OCI-LY7 (cell line): ENCODE results near the gene SLC8A1. TPM values are rescaled to one million over a fixed set of nuclear protein-coding genes. Genes with fewer than 3 reads are reported as not detected.

Experiments used
- BruUV-seq: library from RNA; stranded (reverse); fragments of 400-500 nt; replicated peaks from 2 replicates; lab custom pipeline; 2021; lab: Mats Ljungman, UMichigan
- CTCF ChIA-PET: fragments of 300-600 bp; sonication (Branson Sonifier 250); formaldehyde crosslinking; loops from one replicate; lab custom pipeline; 2022; ENCODE audit warnings: antibody characterized with exemption; ENCODE audit not compliant: unreplicated experiment; lab: Charles Lee
- POLR2A ChIA-PET: fragments of 300-600 bp; sonication (Branson Sonifier 250); formaldehyde crosslinking; loops from one replicate; lab custom pipeline; 2022; ENCODE audit warnings: antibody characterized with exemption; lab: Charles Lee
- DNase-seq: peaks from one replicate; pipeline ENCODE4 v3.0.0-alpha.2; 2015; ENCODE audit warnings: low spot score
- H2AFZ ChIP-seq: fragments of 200-600 bp; sonication (generic), shearing (Covaris generic); 2 replicates; pipeline ENCODE4 v1.6.1; 2014; ENCODE audit warnings: mild to moderate bottlenecking, antibody characterized with exemption, low read length, moderate library complexity
- H3K27ac ChIP-seq: fragments of 200-600 bp; sonication (generic); 2 replicates; pipeline ENCODE4 v1.5.1; 2014; ENCODE audit warnings: mixed run types, low read depth, mild to moderate bottlenecking, moderate library complexity, low read length, inconsistent platforms; ENCODE audit not compliant: poor library complexity, severe bottlenecking
- H3K36me3 ChIP-seq: fragments of 200-600 bp; sonication (generic); 2 replicates; pipeline ENCODE4 v1.6.1; 2014; ENCODE audit warnings: mild to moderate bottlenecking, antibody characterized with exemption, low read length, moderate library complexity, mixed read lengths; ENCODE audit not compliant: insufficient read depth
- H3K4me1 ChIP-seq: fragments of 200-600 bp; sonication (generic); 2 replicates; pipeline ENCODE4 v1.5.1; 2014; ENCODE audit warnings: mild to moderate bottlenecking, low read length; ENCODE audit not compliant: insufficient read depth, poor library complexity, severe bottlenecking
- H3K4me2 ChIP-seq: fragments of 200-600 bp; sonication (generic); 2 replicates; pipeline ENCODE4 v1.6.1; 2014; ENCODE audit warnings: mild to moderate bottlenecking, low read length
- H3K4me3 ChIP-seq: fragments of 200-600 bp; sonication (generic); 2 replicates; pipeline ENCODE4 v1.5.1; 2014; ENCODE audit warnings: mild to moderate bottlenecking, low read depth, low read length; ENCODE audit not compliant: poor library complexity, severe bottlenecking
- H3K79me2 ChIP-seq: fragments of 200-600 bp; sonication (generic); 2 replicates; pipeline ENCODE4 v1.6.1; 2016; ENCODE audit warnings: low read depth, mild to moderate bottlenecking, low read length, moderate library complexity, mixed read lengths; ENCODE audit not compliant: insufficient read depth
- H3K9me2 ChIP-seq: fragments of 200-600 bp; sonication (generic); 2 replicates; pipeline ENCODE4 v1.6.1; 2016; ENCODE audit warnings: mild to moderate bottlenecking, low read length, mixed read lengths; ENCODE audit not compliant: insufficient read depth
- H3K9me3 ChIP-seq: fragments of 200-600 bp; sonication (generic); 2 replicates; pipeline ENCODE4 v1.6.1; 2014; ENCODE audit warnings: mild to moderate bottlenecking, mixed run types, low read length, mixed read lengths
- H4K20me1 ChIP-seq: fragments of 200-600 bp; sonication (generic); 2 replicates; pipeline ENCODE4 v1.6.1; 2014; ENCODE audit warnings: mild to moderate bottlenecking, antibody characterized with exemption, low read length, moderate library complexity, mixed read lengths; ENCODE audit not compliant: insufficient read depth
- EZH2phosphoT487 ChIP-seq: fragments of 200-600 bp; sonication (generic); IDR thresholded peaks from 2 replicates; pipeline ENCODE4 v1.6.1; 2018; ENCODE audit warnings: low read depth, borderline replicate concordance, mild to moderate bottlenecking, mixed run types, antibody characterized with exemption, low read length, moderate library complexity, mixed read lengths
- intact Hi-C: fragments of 100-400 bp; cut with micrococcal nuclease; formaldehyde crosslinking; loops from one replicate; pipeline ENCODE4 v1.10.0; 2022; ENCODE audit not compliant: unreplicated experiment
- total RNA-seq, 2 experiments: library from RNA; depleted of rRNA in 1 of 2; stranded (reverse); fragments of >200 nt in 1 of 2; shearing (Covaris generic) in 1 of 2; gene quantifications; 2 replicates each; pipeline ENCODE4 v1.2.3, GENCODE V29; 2014 to 2022
- TF ChIP-seq, protein P1 (sequence below): fragments of 200-600 bp; sonication (generic); conservative IDR thresholded peaks from 2 replicates; pipeline ENCODE4 v1.5.1; 2014; ENCODE audit warnings: mild to moderate bottlenecking, antibody characterized with exemption, low read length, moderate library complexity, mixed read lengths

The SLC8A1 gene
- total RNA-seq, 2 experiments from 2014 or later, result 3.6 to 7.3 TPM

DNA sequence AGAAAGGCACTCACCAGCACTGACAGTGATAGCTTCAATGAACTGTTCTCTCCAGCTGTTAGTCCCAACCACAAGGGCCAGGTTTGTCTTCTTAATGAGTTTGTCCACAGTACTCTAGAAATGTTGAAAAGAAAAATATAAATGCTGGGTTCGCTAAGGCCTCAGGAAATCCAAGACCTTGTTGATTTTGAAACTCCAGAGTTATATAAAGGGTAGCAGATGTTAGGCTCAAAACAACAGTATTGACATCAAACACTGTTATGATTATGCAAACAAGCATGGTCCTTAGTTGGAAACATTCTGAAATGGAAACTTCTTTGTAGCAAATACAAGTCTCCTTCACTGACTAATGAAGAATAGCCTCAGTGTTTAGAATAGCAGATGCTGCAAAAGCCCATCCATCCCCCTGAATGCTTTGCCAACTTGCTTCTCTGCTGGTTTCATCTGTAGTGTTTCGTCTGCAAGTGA, 291.1 kb downstream of the SLC8A1 start:
- Histone ChIP-seq H3K4me1 (peaks cover 64% of the 10 kb centered on the region), H2AFZ (peak overlapping the region; percentile 65; the same call in 1 of the 2 replicates), H3K79me2 (no peaks in the 10 kb centered on the region), H3K4me2 (peak overlapping the region; percentile 54), H3K9me3 (no peaks in the 10 kb centered on the region), H3K27ac (peak overlapping the region; percentile 93), H4K20me1 (no peaks in the 10 kb centered on the region), H3K9me2 (no peaks in the 10 kb centered on the region), H3K36me3 (no peaks in the 10 kb centered on the region; the same call in 1 of the 2 replicates), H3K4me3 (peak overlapping the region; percentile 21)
- intact Hi-C loops, result loop anchor here (2.0 to 5.0 kb wide), 3 partner anchors 18 to 240 kb away; no protein-coding TSS in a partner anchor
- CTCF ChIA-PET, result no interaction called here
- TF ChIP-seq EZH2phosphoT487, result no peak
- TF ChIP-seq, protein P1, sequence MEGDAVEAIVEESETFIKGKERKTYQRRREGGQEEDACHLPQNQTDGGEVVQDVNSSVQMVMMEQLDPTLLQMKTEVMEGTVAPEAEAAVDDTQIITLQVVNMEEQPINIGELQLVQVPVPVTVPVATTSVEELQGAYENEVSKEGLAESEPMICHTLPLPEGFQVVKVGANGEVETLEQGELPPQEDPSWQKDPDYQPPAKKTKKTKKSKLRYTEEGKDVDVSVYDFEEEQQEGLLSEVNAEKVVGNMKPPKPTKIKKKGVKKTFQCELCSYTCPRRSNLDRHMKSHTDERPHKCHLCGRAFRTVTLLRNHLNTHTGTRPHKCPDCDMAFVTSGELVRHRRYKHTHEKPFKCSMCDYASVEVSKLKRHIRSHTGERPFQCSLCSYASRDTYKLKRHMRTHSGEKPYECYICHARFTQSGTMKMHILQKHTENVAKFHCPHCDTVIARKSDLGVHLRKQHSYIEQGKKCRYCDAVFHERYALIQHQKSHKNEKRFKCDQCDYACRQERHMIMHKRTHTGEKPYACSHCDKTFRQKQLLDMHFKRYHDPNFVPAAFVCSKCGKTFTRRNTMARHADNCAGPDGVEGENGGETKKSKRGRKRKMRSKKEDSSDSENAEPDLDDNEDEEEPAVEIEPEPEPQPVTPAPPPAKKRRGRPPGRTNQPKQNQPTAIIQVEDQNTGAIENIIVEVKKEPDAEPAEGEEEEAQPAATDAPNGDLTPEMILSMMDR, result 0 out of 2 replicates have a peak, but pooled peaks have one; percentile 18
- BruUV-seq, result no TSS peak
- POLR2A ChIA-PET, result interaction anchor here (1.1 to 1.4 kb wide), 2 partner anchors 15 to 30 kb away, joined by 3 to 4 read pairs; no protein-coding TSS in a partner anchor
- DNase-seq, result peak; percentile 87

DNA sequence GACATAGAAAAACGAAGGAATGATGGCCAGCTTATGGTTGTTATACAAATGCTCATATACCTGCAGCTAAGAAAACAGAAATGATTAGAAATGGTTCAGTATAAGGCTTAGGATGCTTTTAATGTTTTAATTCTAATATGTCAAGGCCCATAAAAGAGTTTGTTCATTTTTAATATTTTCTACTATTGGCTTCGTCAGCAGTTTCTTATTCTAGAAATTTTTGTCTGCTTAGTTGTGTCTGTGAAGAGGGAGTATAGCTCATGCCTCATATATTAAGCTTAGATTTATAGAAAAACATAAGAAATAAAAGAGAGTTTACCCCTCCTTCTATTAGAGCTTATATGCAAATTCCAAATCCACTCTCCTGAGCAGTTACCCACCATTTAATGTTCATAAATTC, 292.6 kb downstream of the SLC8A1 start:
- Histone ChIP-seq H4K20me1 (no peaks in the 10 kb centered on the region), H3K9me2 (no peaks in the 10 kb centered on the region), H3K9me3 (no peaks in the 10 kb centered on the region), H3K4me3 (no peak overlapping the region), H3K36me3 (no peaks in the 10 kb centered on the region; the same call in 1 of the 2 replicates), H3K79me2 (no peaks in the 10 kb centered on the region), H3K27ac (peak overlapping the region; percentile 93), H2AFZ (peak overlapping the region; percentile 65; the same call in 1 of the 2 replicates), H3K4me2 (0 out of 2 replicates have a peak overlapping the region, but pooled peaks have one; percentile 54), H3K4me1 (peaks cover 54% of the 10 kb centered on the region)
- intact Hi-C loops, result no loop called here
- ChIA-PET POLR2A (interaction anchor here (0.8 to 1.4 kb wide), 4 partner anchors 10 to 42 kb away, joined by 3 to 7 read pairs (median 4); no protein-coding TSS in a partner anchor), CTCF (no interaction called here)
- no TSS peak for BruUV-seq
- DNase-seq, result no peak
- TF ChIP-seq EZH2phosphoT487, result no peak
- TF ChIP-seq, protein P1, result no peak

DNA sequence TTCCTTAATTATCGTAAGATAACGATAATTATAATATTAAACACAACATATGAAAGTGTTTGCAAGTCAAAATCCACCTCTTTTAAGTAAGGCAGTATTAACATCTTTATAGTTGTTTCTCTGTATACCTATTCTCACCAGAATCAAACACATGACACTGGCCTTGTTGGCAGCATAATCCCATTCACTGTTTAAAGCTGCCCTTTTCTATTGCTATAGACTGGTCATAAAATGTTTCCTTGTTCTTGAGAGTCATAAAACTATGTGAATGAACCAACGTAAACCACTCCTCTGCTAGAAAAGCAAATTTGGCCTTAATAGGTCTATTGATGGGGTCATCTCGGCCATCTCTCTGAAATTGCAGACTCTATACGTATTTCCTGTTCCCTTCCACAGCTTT, 293.1 kb downstream of the SLC8A1 start:
- H3K27ac ChIP-seq, result no peak overlapping the region
- no peak for DNase-seq
- no peaks in the 10 kb centered on the region for H4K20me1 ChIP-seq
- H3K79me2 ChIP-seq, result no peaks in the 10 kb centered on the region
- peaks cover 48% of the 10 kb centered on the region for H3K4me1 ChIP-seq
- ChIA-PET CTCF (no interaction called here), POLR2A (interaction anchor here (0.8 to 1.4 kb wide), 4 partner anchors 11 to 42 kb away, joined by 3 to 7 read pairs (median 4); no protein-coding TSS in a partner anchor)
- H3K36me3 ChIP-seq, result no peaks in the 10 kb centered on the region; the same call in 1 of the 2 replicates
- no TSS peak for BruUV-seq
- no peak overlapping the region for H3K4me2 ChIP-seq
- no peak overlapping the region for H3K4me3 ChIP-seq
- H3K9me3 ChIP-seq, result no peaks in the 10 kb centered on the region
- no peaks in the 10 kb centered on the region for H3K9me2 ChIP-seq
- H2AFZ ChIP-seq, result peak overlapping the region; percentile 6; the same call in 1 of the 2 replicates
- intact Hi-C loops, result no loop called here
- TF ChIP-seq, protein P1, result no peak
- no peak for TF ChIP-seq EZH2phosphoT487
